NB4 (cell line): ENCODE data around the gene NAA60.

Experiments
- DNase-seq: peaks from one replicate; pipeline ENCODE4 v3.0.0; 2010; ENCODE audit warnings: low read depth
- H3K4me3 ChIP-seq: one replicate; pipeline ENCODE4 v1.5.1; 2011; ENCODE audit warnings: mild to moderate bottlenecking, low read depth, low read length, moderate library complexity
- CTCF ChIP-seq: IDR thresholded peaks from one replicate; pipeline ENCODE4 v1.5.1; 2012; ENCODE audit warnings: low read depth, low read length
- MYC ChIP-seq: IDR thresholded peaks from 2 replicates; pipeline ENCODE4 v1.6.1; 2011; ENCODE audit warnings: low read depth, low read length
- POLR2A ChIP-seq: IDR thresholded peaks from 2 replicates; pipeline ENCODE4 v1.6.1; 2011; ENCODE audit warnings: mild to moderate bottlenecking; ENCODE audit not compliant: insufficient read length; ENCODE audit errors: extremely low read depth
- TF ChIP-seq, protein P1 (sequence below): IDR thresholded peaks from 2 replicates; pipeline ENCODE4 v1.6.1; 2011; ENCODE audit warnings: low read depth, low read length

NAA60 gene

GRCh38 chr16:3443108-3444031 is at the start of gene NAA60, which contains the start of gene ZNF597:
NAA60 (plus strand) TSS chr16:3443680; CDS start chr16:3476228, 32,548 bp downstream.
ZNF597 (minus strand) TSS chr16:3443504; CDS start chr16:3443153, 351 bp downstream.
- H3K4me3 ChIP-seq = peak within 1 kb of the TSS; percentile 95
- peak; percentile 95 for DNase-seq
- peak; percentile 28 for TF ChIP-seq POLR2A
- TF ChIP-seq CTCF = no peak
- TF ChIP-seq, protein P1, sequence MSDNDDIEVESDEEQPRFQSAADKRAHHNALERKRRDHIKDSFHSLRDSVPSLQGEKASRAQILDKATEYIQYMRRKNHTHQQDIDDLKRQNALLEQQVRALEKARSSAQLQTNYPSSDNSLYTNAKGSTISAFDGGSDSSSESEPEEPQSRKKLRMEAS = peak; percentile 68

GRCh38 chr16:3400446-3400778 is 43.1 kb upstream of the NAA60 start:
- peak overlapping the region; percentile 97 for H3K4me3 ChIP-seq
- no peak for DNase-seq
- TF ChIP-seq, protein P1 = no peak
- no peak for TF ChIP-seq MYC
- TF ChIP-seq CTCF = no peak
- no peak for TF ChIP-seq POLR2A

GRCh38 chr16:3400779-3401688 is 42.4 kb upstream of the NAA60 start, which contains the start of the genes ZNF174 and ZSCAN32:
ZNF174 (plus strand) TSS chr16:3401215; CDS start chr16:3402005, 790 bp downstream.
ZSCAN32 (minus strand) TSS chr16:3401004; CDS start chr16:3397557, 3,447 bp downstream.
- TF ChIP-seq MYC = peak; percentile 79
- TF ChIP-seq, protein P1 = peak; percentile 71
- peak; percentile 77 for TF ChIP-seq POLR2A
- no peak for TF ChIP-seq CTCF
- peak; percentile 99 for DNase-seq
- H3K4me3 ChIP-seq = peak within 1 kb of the TSS; percentile 97

GRCh38 chr16:3401719-3402397 is 41.6 kb upstream of the NAA60 start:
- DNase-seq = peak; percentile 27
- TF ChIP-seq MYC (no peak), POLR2A (no peak), CTCF (no peak)
- TF ChIP-seq, protein P1 = no peak
- peak overlapping the region; percentile 97 for H3K4me3 ChIP-seq

DNA sequence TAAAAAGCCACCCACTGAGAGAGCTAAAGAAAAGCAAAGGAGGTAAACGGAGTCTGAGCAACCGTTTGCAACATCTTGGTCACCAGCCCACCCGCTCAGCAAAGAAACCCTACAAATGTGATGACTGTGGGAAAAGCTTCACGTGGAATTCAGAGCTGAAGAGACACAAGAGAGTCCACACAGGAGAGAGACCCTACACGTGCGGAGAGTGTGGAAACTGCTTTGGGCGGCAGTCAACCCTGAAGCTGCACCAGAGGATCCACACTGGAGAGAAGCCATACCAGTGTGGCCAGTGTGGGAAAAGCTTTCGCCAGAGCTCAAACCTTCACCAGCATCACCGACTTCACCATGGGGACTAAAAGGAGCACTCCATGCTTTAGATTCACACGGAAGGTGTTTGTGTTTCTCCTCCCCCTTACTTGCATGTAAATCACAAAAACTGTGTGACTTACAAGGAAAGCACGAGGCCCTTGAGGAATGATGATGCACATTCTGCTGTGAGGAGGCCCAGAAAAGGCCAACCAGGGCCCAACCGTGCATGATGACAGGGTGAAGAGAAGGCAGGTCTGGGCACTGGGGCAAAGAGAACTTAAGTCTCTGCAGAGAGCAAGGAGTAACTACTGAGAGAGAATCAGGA is 34.8 kb upstream of the NAA60 start:
- no peak for DNase-seq
- no peak overlapping the region for H3K4me3 ChIP-seq
- TF ChIP-seq, protein P1 = no peak
- TF ChIP-seq CTCF = no peak
- TF ChIP-seq MYC = no peak
- TF ChIP-seq POLR2A = no peak
